GM19452 (cell line): ENCODE results near the gene RIPOR3.
"Not testable (repeated sequence)": the region's sequence is repeated elsewhere in the genome, so short reads cannot be mapped to it uniquely, and the experiment has no call there.

Experiments
- ATAC-seq: cut with Tn5 transposase; IDR thresholded peaks from one replicate; pipeline ENCODE4 v1.9.1; 2021; ENCODE audit not compliant: unreplicated experiment

RIPOR3 gene

GRCh38 chr20:50704971-50705370 is 13.6 kb upstream of the RIPOR3 start:
- no peak for ATAC-seq

- ATAC-seq: no peak
Measured at GRCh38 chr20:50704514-50704913, 13.2 kb upstream of the RIPOR3 start.

- not testable (repeated sequence) for ATAC-seq
Measured at GRCh38 chr20:50703651-50704438, 12.5 kb upstream of the RIPOR3 start.

GRCh38 chr20:50701041-50701963 is 10.0 kb upstream of the RIPOR3 start:
- ATAC-seq: no peak

- ATAC-seq: no peak
Measured at GRCh38 chr20:50699688-50700087, 8.3 kb upstream of the RIPOR3 start.

- ATAC-seq: not testable (repeated sequence)
Measured at GRCh38 chr20:50698255-50698654, 6.9 kb upstream of the RIPOR3 start.

- ATAC-seq: no peak
Measured at GRCh38 chr20:50695135-50695872, 4.0 kb upstream of the RIPOR3 start.

- no peak for ATAC-seq
Measured at GRCh38 chr20:50694379-50695134, 3.2 kb upstream of the RIPOR3 start.

- no peak for ATAC-seq
Measured at GRCh38 chr20:50693001-50693400, 1.7 kb upstream of the RIPOR3 start.

- ATAC-seq: no peak
Measured at GRCh38 chr20:50692552-50692933, 1.2 kb upstream of the RIPOR3 start.

GRCh38 chr20:50691573-50692551 is 520 bp upstream of the RIPOR3 start:
- no peak for ATAC-seq

- no peak for ATAC-seq
Measured at GRCh38 chr20:50689864-50690649, 1.3 kb downstream of the RIPOR3 start.

- ATAC-seq: no peak
Measured at GRCh38 chr20:50688256-50688975, 2.9 kb downstream of the RIPOR3 start.

GRCh38 chr20:50686821-50687220 is 4.5 kb downstream of the RIPOR3 start:
- ATAC-seq: no peak

- ATAC-seq: no peak
Measured at GRCh38 chr20:50683570-50683969, 7.8 kb downstream of the RIPOR3 start.

GRCh38 chr20:50682947-50683530 is 8.3 kb downstream of the RIPOR3 start:
- ATAC-seq: no peak

- no peak for ATAC-seq
Measured at GRCh38 chr20:50682065-50682464, 9.3 kb downstream of the RIPOR3 start.
